HCT116 (cell line): ENCODE data around the gene LBHD1. TPM values are rescaled to one million over a fixed set of nuclear protein-coding genes. Genes with fewer than 3 reads are reported as not detected.
A peak's percentile ranks its signal among the peaks of the same experiment; 100 is the strongest.
"Not testable (repeated sequence)": the region's sequence is repeated elsewhere in the genome, so short reads cannot be mapped to it uniquely, and the experiment has no call there.

Experiments
- ATAC-seq: fragments of 200-7000 bp; cut with Tn5 transposase; 2 replicates; pipeline ENCODE4 v1.9.1; 2020; ENCODE audit warnings: mild to moderate bottlenecking, moderate library complexity
- BruUV-seq: library from RNA; stranded (reverse); fragments of 400-500 nt; replicated peaks from 2 replicates; lab custom pipeline; 2021; lab: Mats Ljungman, UMichigan
- CTCF ChIA-PET: fragments of 300-600 bp; sonication (Branson Sonifier 250); formaldehyde crosslinking; loops from one replicate; lab custom pipeline; 2021; ENCODE audit warnings: antibody characterized with exemption; lab: Charles Lee
- POLR2A ChIA-PET: fragments of 300-600, 350-600 bp; sonication (Branson Sonifier 250); formaldehyde crosslinking; loops from one replicate; lab custom pipeline; 2021; ENCODE audit warnings: antibody characterized with exemption; lab: Charles Lee
- RAD21 ChIA-PET, 2 experiments: fragments of 300-600 bp; sonication (Branson Sonifier 250); formaldehyde crosslinking; loops; one replicate each; lab custom pipeline; 2023; ENCODE audit warnings: low total read pairs in 2 of 2; ENCODE audit not compliant: uncharacterized antibody in 2 of 2, unreplicated experiment in 2 of 2, low non-redundant PET in 1 of 2; lab: Charles Lee
- DNase-seq: peaks from one replicate; pipeline ENCODE4 v3.0.0-alpha.2; 2010; ENCODE audit warnings: low read depth, low spot score
- H2AFZ ChIP-seq: fragments of 200-600 bp; shearing (Covaris generic), sonication (generic); 2 replicates; pipeline ENCODE4 v1.6.1; 2017; ENCODE audit warnings: low read depth, mixed run types, mixed read lengths, antibody characterized with exemption, low read length; ENCODE audit not compliant: poor library complexity, severe bottlenecking
- H3K27ac ChIP-seq: 2 replicates; pipeline ENCODE4 v1.5.1; 2012; ENCODE audit warnings: low read depth, low read length
- H3K27me3 ChIP-seq: fragments of 200-600 bp; sonication (generic); 2 replicates; pipeline ENCODE4 v1.6.1; 2016; ENCODE audit warnings: mixed run types, low read length, mixed read lengths; ENCODE audit not compliant: insufficient read depth
- H3K36me3 ChIP-seq, 2 experiments: fragments of 200-500 bp in 1 of 2; fragments of 200-600 bp in 1 of 2; sonication (Bioruptor generic) in 1 of 2; sonication (generic) in 1 of 2; 2 replicates each; pipeline versions ENCODE4 v1.5.1 to v1.6.1; 2014 to 2016; ENCODE audit warnings: low read length in 2 of 2, inconsistent platforms in 1 of 2, mixed read lengths in 1 of 2, mixed run types in 1 of 2; ENCODE audit not compliant: insufficient read depth in 2 of 2, control insufficient read depth in 1 of 2
- H3K4me1 ChIP-seq, 2 experiments: fragments of 200-600 bp in 1 of 2; sonication (generic) in 1 of 2; 2 replicates each; pipeline versions ENCODE4 v1.5.1 to v1.6.1; 2012 to 2017; ENCODE audit warnings: low read length in 2 of 2, inconsistent platforms in 1 of 2, mild to moderate bottlenecking in 1 of 2, mixed read lengths in 1 of 2, mixed run types in 1 of 2, moderate library complexity in 1 of 2; ENCODE audit not compliant: insufficient read depth in 2 of 2, control insufficient read depth in 1 of 2
- H3K4me2 ChIP-seq: fragments of 200-600 bp; sonication (generic); 2 replicates; pipeline ENCODE4 v1.6.1; 2017; ENCODE audit warnings: mixed run types, low read length, mixed read lengths
- H3K4me3 ChIP-seq, 2 experiments: fragments of 200-600 bp in 1 of 2; sonication (generic) in 1 of 2; replicated peaks in 1 of 2; 2 replicates each; pipeline ENCODE4 v1.5.1; 2011 to 2016; ENCODE audit warnings: low read length in 2 of 2, control low read depth in 1 of 2, low read depth in 1 of 2, mild to moderate bottlenecking in 1 of 2, mixed read lengths in 1 of 2, mixed run types in 1 of 2
- H3K79me2 ChIP-seq: fragments of 200-600 bp; sonication (generic); 2 replicates; pipeline ENCODE4 v1.6.1; 2017; ENCODE audit warnings: mild to moderate bottlenecking, mixed run types, low read length, moderate library complexity, mixed read lengths; ENCODE audit not compliant: insufficient read depth
- H3K9ac ChIP-seq: fragments of 200-600 bp; sonication (generic); 2 replicates; pipeline ENCODE4 v1.6.1; 2016; ENCODE audit warnings: low read length, mixed read lengths
- H3K9me2 ChIP-seq: fragments of 200-600 bp; sonication (generic), shearing (Covaris generic); 2 replicates; pipeline ENCODE4 v1.6.1; 2017; ENCODE audit warnings: mixed run types, mild to moderate bottlenecking, moderate library complexity; ENCODE audit not compliant: insufficient read depth
- H3K9me3 ChIP-seq, 2 experiments: fragments of 200-500 bp in 1 of 2; fragments of 200-600 bp in 1 of 2; sonication (Bioruptor generic) in 1 of 2; sonication (generic) in 1 of 2; 2 replicates each; pipeline ENCODE4 v1.6.1; 2014 to 2017; ENCODE audit warnings: low read length in 2 of 2, mixed read lengths in 2 of 2, inconsistent platforms in 1 of 2, low read depth in 1 of 2, mild to moderate bottlenecking in 1 of 2, mixed run types in 1 of 2, moderate library complexity in 1 of 2; ENCODE audit not compliant: control insufficient read depth in 1 of 2, insufficient read depth in 1 of 2
- H4K20me1 ChIP-seq: fragments of 200-600 bp; sonication (generic), shearing (Covaris generic); 2 replicates; pipeline ENCODE4 v1.6.1; 2017; ENCODE audit warnings: mixed run types, mild to moderate bottlenecking, moderate library complexity; ENCODE audit not compliant: insufficient read depth
- EGR1 ChIP-seq: IDR thresholded peaks from 2 replicates; pipeline ENCODE4 v1.6.1; 2012; ENCODE audit warnings: low read depth
- ELF1 ChIP-seq: IDR thresholded peaks from 2 replicates; pipeline ENCODE4 v1.6.1; 2012; ENCODE audit warnings: low read depth, borderline replicate concordance
- EZH2phosphoT487 ChIP-seq: fragments of 200-600 bp; IDR thresholded peaks from 2 replicates; pipeline ENCODE4 v1.6.1; 2018; ENCODE audit warnings: antibody characterized with exemption, borderline replicate concordance
- FOSL1 ChIP-seq: IDR thresholded peaks from 2 replicates; pipeline ENCODE4 v1.6.1; 2012; ENCODE audit warnings: low read depth
- MAX ChIP-seq: IDR thresholded peaks from 2 replicates; pipeline ENCODE4 v1.6.1; 2012
- POLR2A ChIP-seq: IDR thresholded peaks from 2 replicates; pipeline ENCODE4 v1.7.0; 2011; ENCODE audit warnings: borderline replicate concordance; ENCODE audit not compliant: insufficient read depth, insufficient read length; ENCODE audit errors: extremely low read depth
- intact Hi-C: fragments of 100-400 bp; cut with micrococcal nuclease; formaldehyde crosslinking; loops from 2 replicates; pipeline ENCODE4 v1.10.0; 2022
- total RNA-seq: library from RNA; stranded (reverse); gene quantifications from one replicate; pipeline ENCODE4 v1.2.1, GENCODE V29; 2021; ENCODE audit not compliant: unreplicated experiment

Gene LBHD1
- total RNA-seq, 1 experiment from 2014 or later, result 14.7 TPM

- Histone ChIP-seq H3K9me3 (no peaks in the 10 kb centered on the region), H3K27me3 (no peaks in the 10 kb centered on the region), H3K36me3 (peaks cover 2 to 5% of the 10 kb centered on the region in 2 experiments; a peak in 3 of 4 replicates), H3K4me2 (peak overlapping the region; percentile 80), H3K9ac (0 out of 2 replicates have a peak overlapping the region, but pooled peaks have one; percentile 5), H2AFZ (no peak overlapping the region), H3K79me2 (peaks cover 33% of the 10 kb centered on the region), H4K20me1 (no peaks in the 10 kb centered on the region), H3K4me1 (peaks cover 7 to 24% of the 10 kb centered on the region in 2 experiments), H3K9me2 (no peaks in the 10 kb centered on the region), H3K27ac (peak overlapping the region; percentile 84), H3K4me3 (no peak overlapping the region; a peak in 1 of 4 replicates)
- ChIA-PET RAD21 (no interaction called here), CTCF (interaction anchor here (1.2 kb wide), 1 partner anchor 11 kb away, joined by 5 read pairs; the partner anchor contains the start of genes C11orf98 and CSKMT), POLR2A (interaction anchor here (1.4 to 14.1 kb wide), 3 partner anchors 8 to 17 kb away, joined by 3 to 195 read pairs (median 3); partner anchors contain the start of genes C11orf98, CSKMT, GANAB and UQCC3)
- ATAC-seq, result no peak
- TF ChIP-seq EZH2phosphoT487, result no peak
- TF ChIP-seq MAX, result no peak
- TF ChIP-seq ELF1, result no peak
- TF ChIP-seq POLR2A, result no peak
- BruUV-seq, result no TSS peak
- intact Hi-C loops, result loop anchor here (5.0 kb wide), 1 partner anchor 62 kb away; the partner anchor contains the start of gene TUT1
- no peak for DNase-seq
Measured at GRCh38 chr11:62654297-62654696, 17.8 kb downstream of the LBHD1 start.

GRCh38 chr11:62652161-62653006, 19.7 kb downstream of the LBHD1 start:
- peaks cover 7 to 24% of the 10 kb centered on the region in 2 experiments for H3K4me1 ChIP-seq
- intact Hi-C loops, result loop anchor here (5.0 kb wide), 1 partner anchor 60 kb away; the partner anchor contains the start of gene TUT1
- TSS peak; percentile 69 for BruUV-seq
- TF ChIP-seq EGR1 (no peak), FOSL1 (no peak)
- peaks cover 8% of the 10 kb centered on the region in 2 experiments; a peak in 3 of 4 replicates for H3K36me3 ChIP-seq
- peak overlapping the region; percentile 84 for H3K27ac ChIP-seq
- RAD21 ChIA-PET, result interaction anchor here in 1 of 2 experiments (1.0 kb wide), 1 partner anchor 13 kb away, joined by 6 read pairs; the partner anchor contains the start of genes C11orf98 and CSKMT
- CTCF ChIA-PET, result interaction anchor here (1.0 kb wide), 1 partner anchor 12 kb away, joined by 6 read pairs; the partner anchor contains the start of genes C11orf98 and CSKMT
- ATAC-seq (no peak), DNase-seq (no peak)
- H2AFZ ChIP-seq, result no peak overlapping the region
- no peaks in the 10 kb centered on the region for H3K9me2 ChIP-seq
- POLR2A ChIA-PET, result interaction anchor here (0.7 to 14.1 kb wide), 6 partner anchors 13 to 78 kb away, joined by 3 to 195 read pairs (median 10); partner anchors contain the start of genes B3GAT3, C11orf98, CSKMT and LBHD1
- H3K4me3 ChIP-seq, result peak overlapping the region; percentile 96 to 98
- H3K9me3 ChIP-seq, result no peaks in the 10 kb centered on the region
- H3K9ac ChIP-seq, result peak overlapping the region; percentile 96
- H3K27me3 ChIP-seq, result no peaks in the 10 kb centered on the region
- H3K79me2 ChIP-seq, result peaks cover 33% of the 10 kb centered on the region
- H4K20me1 ChIP-seq, result no peaks in the 10 kb centered on the region
- peak overlapping the region; percentile 80 for H3K4me2 ChIP-seq

- DNase-seq, ATAC-seq, H3K4me2 ChIP-seq, RAD21 ChIA-PET, H2AFZ ChIP-seq, H3K9ac ChIP-seq, H3K27me3 ChIP-seq, H3K4me3 ChIP-seq, CTCF ChIA-PET, H3K9me2 ChIP-seq, H3K9me3 ChIP-seq, H4K20me1 ChIP-seq, H3K36me3 ChIP-seq, H3K27ac ChIP-seq, BruUV-seq: not testable (repeated sequence)
- Histone ChIP-seq H3K4me1 (peaks cover 9 to 34% of the 10 kb centered on the region in 2 experiments), H3K79me2 (peaks cover 44% of the 10 kb centered on the region)
- intact Hi-C loops, result loop anchor here (5.0 kb wide), 1 partner anchor 58 kb away; the partner anchor contains the start of gene TUT1
- POLR2A ChIA-PET, result interaction anchor here (0.9 to 14.1 kb wide), 2 partner anchors 9 to 15 kb away, joined by 3 to 195 read pairs; partner anchors contain the start of genes C11orf98 and CSKMT
Measured at GRCh38 chr11:62650283-62650682, 21.8 kb downstream of the LBHD1 start.
